K562 (cell line): ENCODE data around the gene C6orf89. TPM values are rescaled to one million over a fixed set of nuclear protein-coding genes. Genes with fewer than 3 reads are reported as not detected.

Experiments
- ATAC-seq: fragments of 200-7000 bp; cut with Tn5 transposase; 3 replicates; pipeline ENCODE4 v1.9.1; 2020; ENCODE audit warnings: moderate library complexity
- BruUV-seq: library from RNA; stranded (reverse); fragments of 400-500 nt; replicated peaks from 2 replicates; lab custom pipeline; 2021; lab: Mats Ljungman, UMichigan
- CTCF ChIA-PET: fragments of 300-600 bp; formaldehyde crosslinking; extraction: SDS; loops from one replicate; lab custom pipeline; 2021; ENCODE audit warnings: low intra/inter-chr PET ratio; lab: Yijun Ruan, JAX
- POLR2A ChIA-PET: fragments of 300-600, 350-650 bp; sonication (Branson Sonifier 250); formaldehyde crosslinking; extraction: SDS; loops from one replicate; lab custom pipeline; 2021; ENCODE audit warnings: antibody characterized with exemption, inconsistent platforms; lab: Yijun Ruan, JAX
- DNase-seq, 4 experiments: peaks; one replicate each; pipeline versions ENCODE4 v3.0.0 to v3.0.0-alpha.2; 2011 to 2018; ENCODE audit warnings: low spot score in 3 of 4, mixed read lengths in 3 of 4; ENCODE audit errors: extremely low read depth in 1 of 4
- FAIRE-seq: peaks from 2 replicates; lab custom pipeline; 2011; peaks lifted over from hg19 to GRCh38; lab: Jason Lieb, UNC
- H2AFZ ChIP-seq: 2 replicates; pipeline ENCODE4 v1.6.0; 2011; ENCODE audit warnings: low read depth, low read length, control low read depth, inconsistent platforms
- H3K27ac ChIP-seq: fragments of 200-600 bp; 3 replicates; pipeline ENCODE4 v1.8.0; 2011; ENCODE audit warnings: low read depth, mild to moderate bottlenecking, control low read depth, inconsistent platforms, low read length, moderate library complexity, mixed read lengths; ENCODE audit errors: extremely low read depth
- H3K27me3 ChIP-seq, 2 experiments: fragments of 300-600 bp in 1 of 2; 2 replicates in 1 of 2; 3 replicates in 1 of 2; pipeline versions ENCODE4 v1.6.0 to v1.8.0; 2011; ENCODE audit warnings: inconsistent platforms in 2 of 2, low read length in 2 of 2, mild to moderate bottlenecking in 1 of 2, mixed read lengths in 1 of 2, moderate library complexity in 1 of 2; ENCODE audit not compliant: control insufficient read depth in 2 of 2, insufficient read depth in 2 of 2
- H3K36me3 ChIP-seq: fragments of 300-600 bp; 3 replicates; pipeline ENCODE4 v1.8.0; 2011; ENCODE audit warnings: mild to moderate bottlenecking, low read length, inconsistent platforms; ENCODE audit not compliant: control insufficient read depth, insufficient read depth
- H3K4me1 ChIP-seq, 2 experiments: fragments of 200-600 bp in 1 of 2; replicated peaks in 1 of 2; 2 replicates in 1 of 2; 3 replicates in 1 of 2; pipeline versions ENCODE4 v1.5.1 to v1.8.0; 2011; ENCODE audit warnings: inconsistent platforms in 2 of 2, low read length in 2 of 2, mild to moderate bottlenecking in 1 of 2, mixed read lengths in 1 of 2, moderate library complexity in 1 of 2; ENCODE audit not compliant: control insufficient read depth in 2 of 2, insufficient read depth in 2 of 2
- H3K4me2 ChIP-seq: 2 replicates; pipeline ENCODE4 v1.6.1; 2011; ENCODE audit warnings: low read length, control low read depth, inconsistent platforms, mixed read lengths; ENCODE audit not compliant: insufficient read depth
- H3K4me3 ChIP-seq: fragments of 200-600 bp; sonication (generic), shearing (Covaris generic); 2 replicates; pipeline ENCODE4 v1.5.1; 2016; ENCODE audit warnings: control low read depth, inconsistent platforms
- H3K79me2 ChIP-seq: fragments of 200-600 bp; 3 replicates; pipeline ENCODE4 v1.8.0; 2011; ENCODE audit warnings: low read length, inconsistent platforms; ENCODE audit not compliant: control insufficient read depth, insufficient read depth
- H3K9ac ChIP-seq, 2 experiments: 2 replicates each; pipeline versions ENCODE4 v1.6.0 to v1.6.1; 2011; ENCODE audit warnings: low read depth in 2 of 2, low read length in 2 of 2, control low read depth in 1 of 2, inconsistent platforms in 1 of 2, mild to moderate bottlenecking in 1 of 2, mixed read lengths in 1 of 2; ENCODE audit not compliant: insufficient read depth in 1 of 2
- H3K9me1 ChIP-seq: one replicate; pipeline ENCODE4 v1.6.0; 2011; ENCODE audit warnings: inconsistent platforms, mild to moderate bottlenecking, low read length, moderate library complexity; ENCODE audit not compliant: control insufficient read depth, insufficient read depth
- H3K9me3 ChIP-seq: replicated peaks from 2 replicates; pipeline ENCODE4 v1.5.1; 2011; ENCODE audit warnings: low read depth, low read length, inconsistent platforms; ENCODE audit not compliant: control insufficient read depth, insufficient read depth
- H4K20me1 ChIP-seq: replicated peaks from 2 replicates; pipeline ENCODE4 v1.6.1; 2011; ENCODE audit warnings: low read length, inconsistent platforms, mixed read lengths; ENCODE audit not compliant: control insufficient read depth, insufficient read depth
- BDP1 ChIP-seq: IDR thresholded peaks from 3 replicates; pipeline ENCODE4 v1.6.1; 2011; ENCODE audit not compliant: insufficient read length, insufficient read depth
- KLF10 ChIP-seq: fragments of 250-450 bp; sonication (Bioruptor Pico); IDR thresholded peaks from 2 replicates; pipeline ENCODE4 v1.6.1; 2021; ENCODE audit warnings: matching md5 sums
- MBD2 ChIP-seq: sonication (generic); IDR thresholded peaks from 2 replicates; pipeline ENCODE4 v1.6.1; 2016; ENCODE audit warnings: low read depth, borderline replicate concordance
- ZNF146 ChIP-seq: IDR thresholded peaks from one replicate; pipeline ENCODE4 v1.6.1; 2018; ENCODE audit warnings: missing compliant biosample characterization; ENCODE audit not compliant: unreplicated experiment
- ZNF740 ChIP-seq, 3 experiments: fragments of 200-800 bp in 1 of 3; sonication (Bioruptor generic) in 1 of 3; sonication (generic) in 1 of 3; formaldehyde crosslinking in 1 of 3; IDR thresholded peaks; 2 replicates each; pipeline versions ENCODE4 v1.6.1 to v1.8.0; 2016 to 2022; ENCODE audit warnings: mild to moderate bottlenecking in 2 of 3, missing compliant biosample characterization in 2 of 3, missing genetic modification characterization in 2 of 3, missing genetic modification reagents in 1 of 3
- WGBS: fragments of 100-300 bp; shearing (Covaris generic); methylation state at CpG from one replicate; pipeline ENCODE4 v1.1.6; 2016; ENCODE audit warnings: low coverage, mixed read lengths; ENCODE audit not compliant: insufficient coverage; ENCODE audit errors: missing lambda C conversion rate; 5-methylcytosine and 5-hydroxymethylcytosine counted together
- in situ Hi-C: fragments of 300-500 bp; cut with MboI; formaldehyde crosslinking; loops from 4 replicates; pipeline ENCODE4 v1.15.0; 2018; ENCODE audit warnings: inconsistent platforms, mixed read lengths
- intact Hi-C: fragments of 100-400 bp; cut with micrococcal nuclease; formaldehyde crosslinking; loops from 2 replicates; pipeline ENCODE4 v1.14.2; 2022
- polyA plus RNA-seq, 8 experiments: library from polyadenylated mRNA; depleted of rRNA in 4 of 8; stranded (reverse) in 5 of 8; unstranded in 3 of 8; fragments of >200 nt; fragmentation: Nextera tagmentation in 2 of 8; fragmentation: Illumina TruSeq in 1 of 8; extraction: Ambion mirVana in 2 of 8; extraction: Trizol in 1 of 8; gene quantifications; 2 replicates each; pipeline versions ENCODE4 v1.2.1 to v1.2.3, GENCODE V29; 2011 to 2014; ENCODE audit warnings: inconsistent platforms in 1 of 8, missing spikeins in 1 of 8
- total RNA-seq, 7 experiments: library from RNA; depleted of rRNA in 6 of 7; stranded (reverse); fragments of >200 nt in 6 of 7; fragmentation: Illumina TruSeq in 2 of 7; extraction: Trizol in 2 of 7; gene quantifications; 2 replicates each; pipeline versions ENCODE4 v1.2.1 to v1.2.3, GENCODE V29; 2011 to 2021; ENCODE audit warnings: low replicate concordance in 1 of 7
- TF ChIP-seq, protein P1 (sequence below): fragments of 250-450 bp; sonication (Bioruptor Pico); IDR thresholded peaks from 2 replicates; pipeline ENCODE4 v1.5.0; 2021

C6orf89 gene
- total and polyA plus RNA-seq, 9 of the 15 experiments (the other 6 are each of a cell fraction or from before 2014, with no cell fraction given): 35.2 to 111 (median 58.5) TPM

DNA sequence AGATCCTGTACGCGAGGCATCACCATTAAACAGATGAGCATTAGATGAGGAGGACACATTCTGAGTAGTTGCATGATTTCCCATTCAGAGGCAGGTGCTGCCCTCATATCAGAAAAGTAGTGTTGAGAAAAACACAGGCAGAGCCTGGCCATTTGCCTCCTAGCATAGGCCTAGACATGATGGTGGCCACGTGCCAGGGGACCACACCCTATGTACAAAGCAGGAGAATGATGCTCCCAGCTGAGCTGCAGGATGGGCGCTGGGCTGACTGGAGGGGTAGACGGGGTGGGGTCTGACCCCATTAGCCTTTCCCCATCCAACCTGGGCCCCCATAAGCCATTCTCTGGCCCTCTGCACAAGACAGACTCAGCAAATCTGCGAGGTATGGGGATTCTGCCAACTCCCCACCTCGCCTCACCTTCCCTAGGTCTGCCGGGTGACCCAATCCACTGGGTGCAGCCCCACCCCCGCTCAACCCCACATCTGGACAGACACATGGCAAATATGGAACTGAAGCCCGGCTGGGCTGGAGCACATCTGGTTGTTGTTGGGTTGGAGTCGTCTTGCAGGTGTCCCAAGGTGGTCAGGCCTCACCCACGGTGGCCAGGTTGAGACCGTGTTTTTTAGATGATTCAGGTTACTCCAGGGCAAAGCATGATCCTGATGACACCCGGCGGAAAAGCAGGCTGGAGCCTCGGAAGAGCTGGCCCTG lies 82.7 kb downstream of the C6orf89 start:
- H3K36me3 ChIP-seq: peaks cover 64% of the 10 kb centered on the region

More for the DNA sequence above, 82.7 kb downstream of the C6orf89 start:
- no peak for ATAC-seq
- Histone ChIP-seq H3K9ac (no peak overlapping the region; a peak in 1 of 4 replicates), H3K27me3 (no peaks in the 10 kb centered on the region), H3K9me1 (no peaks in the 10 kb centered on the region), H3K4me1 (peaks cover 0 to 18% of the 10 kb centered on the region in 2 experiments; a peak in 2 of 5 replicates), H3K4me3 (no peak overlapping the region), H3K79me2 (no peaks in the 10 kb centered on the region), H4K20me1 (no peaks in the 10 kb centered on the region; the same call in 1 of the 2 replicates), H3K4me2 (no peak overlapping the region), H3K27ac (no peak overlapping the region), H3K9me3 (no peaks in the 10 kb centered on the region), H2AFZ (no peak overlapping the region)
- in situ Hi-C loops (no loop called here), intact Hi-C loops (no loop called here)
- ChIA-PET POLR2A (interaction anchor here (0.6 to 1.9 kb wide), 4 partner anchors 9 to 18 kb away, joined by 3 to 6 read pairs (median 4); no protein-coding TSS in a partner anchor), CTCF (no interaction called here)
- TSS peak; percentile 77 for BruUV-seq
- no peak for FAIRE-seq
- TF ChIP-seq BDP1 (no peak), ZNF740 (CRISPR knock-in tag; IDR thresholded peaks at IDR 0.05) (no peak), ZNF740 (tag; IDR thresholded peaks at IDR 0.05) (no peak), MBD2 (no peak), KLF10 (CRISPR knock-in tag) (no peak), ZNF146 (no peak)
- TF ChIP-seq, protein P1, sequence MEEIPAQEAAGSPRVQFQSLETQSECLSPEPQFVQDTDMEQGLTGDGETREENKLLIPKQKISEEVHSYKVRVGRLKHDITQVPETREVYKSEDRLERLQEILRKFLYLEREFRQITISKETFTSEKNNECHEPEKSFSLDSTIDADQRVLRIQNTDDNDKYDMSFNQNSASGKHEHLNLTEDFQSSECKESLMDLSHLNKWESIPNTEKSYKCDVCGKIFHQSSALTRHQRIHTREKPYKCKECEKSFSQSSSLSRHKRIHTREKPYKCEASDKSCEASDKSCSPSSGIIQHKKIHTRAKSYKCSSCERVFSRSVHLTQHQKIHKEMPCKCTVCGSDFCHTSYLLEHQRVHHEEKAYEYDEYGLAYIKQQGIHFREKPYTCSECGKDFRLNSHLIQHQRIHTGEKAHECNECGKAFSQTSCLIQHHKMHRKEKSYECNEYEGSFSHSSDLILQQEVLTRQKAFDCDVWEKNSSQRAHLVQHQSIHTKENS (CRISPR knock-in tag): no peak
- WGBS: 87% methylated on average over 16 of the region's 16 CpGs
- DNase-seq: no peak
